Trophoblast cell (in vitro differentiated cells and primary cell): ENCODE results near the gene SAMD5.

Experiments
- DNase-seq, 2 donors: peaks; one replicate each; pipeline ENCODE4 v3.0.0-alpha.2; 2016
- H2AFZ ChIP-seq: 2 replicates; pipeline ENCODE4 v1.6.1; 2013; ENCODE audit warnings: low read length, moderate library complexity, mild to moderate bottlenecking; ENCODE audit not compliant: insufficient read depth, poor library complexity
- H2AK5ac ChIP-seq: 2 replicates; pipeline ENCODE4 v1.6.1; 2013; ENCODE audit warnings: mild to moderate bottlenecking, low read length
- H2BK120ac ChIP-seq: 2 replicates; pipeline ENCODE4 v1.6.1; 2013; ENCODE audit warnings: low read length, mild to moderate bottlenecking, moderate library complexity; ENCODE audit not compliant: insufficient read depth, poor library complexity
- H2BK12ac ChIP-seq: 2 replicates; pipeline ENCODE4 v1.6.1; 2013; ENCODE audit warnings: mild to moderate bottlenecking, low read length, moderate library complexity
- H2BK5ac ChIP-seq: 2 replicates; pipeline ENCODE4 v1.6.1; 2013; ENCODE audit warnings: low read length, low read depth, moderate library complexity, mild to moderate bottlenecking; ENCODE audit not compliant: poor library complexity
- H3K14ac ChIP-seq: 2 replicates; pipeline ENCODE4 v1.6.1; 2013; ENCODE audit warnings: mild to moderate bottlenecking, low read length
- H3K18ac ChIP-seq: 2 replicates; pipeline ENCODE4 v1.6.1; 2013; ENCODE audit warnings: mild to moderate bottlenecking, low read length
- H3K23ac ChIP-seq: 2 replicates; pipeline ENCODE4 v1.6.1; 2013; ENCODE audit warnings: low read length
- H3K27ac ChIP-seq: 2 replicates; pipeline ENCODE4 v1.5.1; 2013; ENCODE audit warnings: low read depth, mild to moderate bottlenecking, inconsistent platforms, low read length, moderate library complexity
- H3K27me3 ChIP-seq: 2 replicates; pipeline ENCODE4 v1.6.1; 2013; ENCODE audit warnings: inconsistent platforms, mild to moderate bottlenecking, low read length, moderate library complexity; ENCODE audit not compliant: insufficient read depth
- H3K36me3 ChIP-seq, 2 experiments: 1 replicate in 1 of 2; 2 replicates in 1 of 2; pipeline ENCODE4 v1.6.1; 2013; ENCODE audit warnings: low read length in 2 of 2, mild to moderate bottlenecking in 2 of 2, moderate library complexity in 1 of 2; ENCODE audit not compliant: insufficient read depth in 2 of 2, control insufficient read depth in 1 of 2
- H3K4ac ChIP-seq: 2 replicates; pipeline ENCODE4 v1.6.1; 2013; ENCODE audit warnings: low read depth, mild to moderate bottlenecking, low read length, moderate library complexity
- H3K4me1 ChIP-seq, 2 experiments: 1 replicate in 1 of 2; 2 replicates in 1 of 2; pipeline ENCODE4 v1.6.1; 2013; ENCODE audit warnings: low read length in 2 of 2, mild to moderate bottlenecking in 2 of 2, moderate library complexity in 1 of 2; ENCODE audit not compliant: insufficient read depth in 2 of 2, control insufficient read depth in 1 of 2
- H3K4me2 ChIP-seq: 2 replicates; pipeline ENCODE4 v1.6.1; 2013; ENCODE audit warnings: inconsistent platforms, mild to moderate bottlenecking, low read length, moderate library complexity
- H3K4me3 ChIP-seq: 2 replicates; pipeline ENCODE4 v1.5.1; 2013; ENCODE audit warnings: mild to moderate bottlenecking, low read depth, low read length, inconsistent platforms
- H3K79me1 ChIP-seq: one replicate; pipeline ENCODE4 v1.6.1; 2013; ENCODE audit warnings: low read length
- H3K79me2 ChIP-seq: 2 replicates; pipeline ENCODE4 v1.6.1; 2013; ENCODE audit warnings: low read length, mild to moderate bottlenecking; ENCODE audit not compliant: control insufficient read depth, insufficient read depth, poor library complexity
- H3K9ac ChIP-seq: 2 replicates; pipeline ENCODE4 v1.6.1; 2013; ENCODE audit warnings: mild to moderate bottlenecking, low read length
- H3K9me3 ChIP-seq: 2 replicates; pipeline ENCODE4 v1.6.1; 2013; ENCODE audit warnings: low read depth, mild to moderate bottlenecking, control low read depth, inconsistent platforms, low read length; ENCODE audit not compliant: insufficient read depth
- H4K12ac ChIP-seq: 2 replicates; pipeline ENCODE4 v1.6.1; 2013; ENCODE audit warnings: low read depth, mild to moderate bottlenecking, low read length, moderate library complexity
- H4K8ac ChIP-seq: 2 replicates; pipeline ENCODE4 v1.6.1; 2013; ENCODE audit warnings: low read depth, mild to moderate bottlenecking, low read length, moderate library complexity
- H4K91ac ChIP-seq: one replicate; pipeline ENCODE4 v1.6.1; 2013; ENCODE audit warnings: low read depth, mild to moderate bottlenecking, low read length, moderate library complexity
- WGBS: extraction: QIAGEN DNeasy Blood & Tissue Kit; methylation state at CpG from one replicate; pipeline ENCODE4 v1.1.7; 2013; ENCODE audit warnings: missing lambda C conversion rate; ENCODE audit not compliant: insufficient read length, insufficient coverage; ENCODE audit errors: extremely low coverage; 5-methylcytosine and 5-hydroxymethylcytosine counted together

The SAMD5 gene

GRCh38 chr6:147577488-147577887 is 69.0 kb downstream of the SAMD5 start:
- H2BK5ac ChIP-seq = no peak overlapping the region
- H3K27ac ChIP-seq = no peak overlapping the region
- no peaks in the 10 kb centered on the region for H3K27me3 ChIP-seq
- H3K36me3 ChIP-seq = no peaks in the 10 kb centered on the region
- no peak overlapping the region for H2BK120ac ChIP-seq
- H3K9me3 ChIP-seq = no peaks in the 10 kb centered on the region
- no peak overlapping the region for H4K12ac ChIP-seq
- H3K9ac ChIP-seq = no peak overlapping the region
- H4K8ac ChIP-seq = no peak overlapping the region
- H3K79me2 ChIP-seq = no peaks in the 10 kb centered on the region
- no peak for DNase-seq
- H2BK12ac ChIP-seq = no peak overlapping the region
- no peak overlapping the region for H2AFZ ChIP-seq
- H4K91ac ChIP-seq = no peak overlapping the region
- H3K23ac ChIP-seq = no peak overlapping the region
- H3K4me2 ChIP-seq = no peak overlapping the region
- H3K4ac ChIP-seq = no peak overlapping the region
- H3K4me3 ChIP-seq = no peak overlapping the region
- no peaks in the 10 kb centered on the region for H3K4me1 ChIP-seq
- no peak overlapping the region for H2AK5ac ChIP-seq
- no peak overlapping the region for H3K18ac ChIP-seq
- H3K14ac ChIP-seq = no peak overlapping the region
- no peaks in the 10 kb centered on the region for H3K79me1 ChIP-seq

- H3K36me3 ChIP-seq = no peaks in the 10 kb centered on the region
- H2BK120ac ChIP-seq = no peak overlapping the region
- no peak overlapping the region for H3K18ac ChIP-seq
- DNase-seq = no peak
- no peak overlapping the region for H3K4me2 ChIP-seq
- H3K4me1 ChIP-seq = no peaks in the 10 kb centered on the region
- H2AFZ ChIP-seq = no peak overlapping the region
- H3K23ac ChIP-seq = no peak overlapping the region
- H2BK12ac ChIP-seq = no peak overlapping the region
- no peaks in the 10 kb centered on the region for H3K9me3 ChIP-seq
- H3K14ac ChIP-seq = no peak overlapping the region
- no peak overlapping the region for H3K9ac ChIP-seq
- no peak overlapping the region for H3K4ac ChIP-seq
- no CpG with 5 or more reads among the region's 2 CpGs for WGBS
- H2BK5ac ChIP-seq = no peak overlapping the region
- no peaks in the 10 kb centered on the region for H3K27me3 ChIP-seq
- no peak overlapping the region for H2AK5ac ChIP-seq
- H3K4me3 ChIP-seq = no peak overlapping the region
- no peak overlapping the region for H3K27ac ChIP-seq
- no peak overlapping the region for H4K91ac ChIP-seq
- no peaks in the 10 kb centered on the region for H3K79me2 ChIP-seq
- no peaks in the 10 kb centered on the region for H3K79me1 ChIP-seq
- no peak overlapping the region for H4K8ac ChIP-seq
- H4K12ac ChIP-seq = no peak overlapping the region
These were observed 69.7 kb downstream of the SAMD5 start for GRCh38 chr6:147578159-147578558.

GRCh38 chr6:147578883-147579282 is 70.4 kb downstream of the SAMD5 start:
- Histone ChIP-seq H3K18ac (no peak overlapping the region), H4K91ac (no peak overlapping the region), H3K4me3 (no peak overlapping the region), H3K4ac (no peak overlapping the region), H3K79me2 (no peaks in the 10 kb centered on the region), H3K14ac (no peak overlapping the region), H3K4me1 (no peaks in the 10 kb centered on the region), H4K8ac (no peak overlapping the region), H3K9ac (no peak overlapping the region), H3K4me2 (no peak overlapping the region), H4K12ac (no peak overlapping the region), H3K79me1 (no peaks in the 10 kb centered on the region), H3K23ac (no peak overlapping the region), H3K27ac (no peak overlapping the region), H2BK12ac (no peak overlapping the region), H2BK120ac (no peak overlapping the region), H2AK5ac (no peak overlapping the region), H3K9me3 (no peaks in the 10 kb centered on the region), H2AFZ (no peak overlapping the region), H3K27me3 (no peaks in the 10 kb centered on the region), H3K36me3 (no peaks in the 10 kb centered on the region), H2BK5ac (no peak overlapping the region)
- DNase-seq = no peak
- WGBS = no CpG with 5 or more reads among the region's 2 CpGs

- Histone ChIP-seq H3K4me2 (no peak overlapping the region), H4K12ac (no peak overlapping the region), H3K23ac (no peak overlapping the region), H3K79me2 (no peaks in the 10 kb centered on the region), H2BK12ac (no peak overlapping the region), H3K4me3 (no peak overlapping the region), H3K18ac (no peak overlapping the region), H2BK120ac (no peak overlapping the region), H3K14ac (no peak overlapping the region), H3K27me3 (no peaks in the 10 kb centered on the region), H3K36me3 (no peaks in the 10 kb centered on the region), H2AK5ac (no peak overlapping the region), H3K4me1 (no peaks in the 10 kb centered on the region), H2BK5ac (no peak overlapping the region), H4K91ac (no peak overlapping the region), H2AFZ (no peak overlapping the region), H3K9ac (no peak overlapping the region), H4K8ac (no peak overlapping the region), H3K4ac (no peak overlapping the region), H3K9me3 (no peaks in the 10 kb centered on the region), H3K79me1 (no peaks in the 10 kb centered on the region), H3K27ac (no peak overlapping the region)
- WGBS = no CpG with 5 or more reads among the region's 3 CpGs
- no peak for DNase-seq
These were observed 71.2 kb downstream of the SAMD5 start for GRCh38 chr6:147579667-147580066.
